Measurements from ENCODE around the gene SLC35C1. TPM values are rescaled to one million over a fixed set of nuclear protein-coding genes. Genes with fewer than 3 reads are reported as not detected.

Gene SLC35C1
- total and polyA plus RNA-seq, 2 of the 13 experiments (the other 11 are each of a cell fraction or from before 2014, with no cell fraction given) = 2.9 to 7.0 TPM

GRCh38 chr11:45846974-45847910 is 42.3 kb downstream of the SLC35C1 start, which contains the start of gene CRY2 (continued):
- TF ChIP-seq ZNF432 (CRISPR knock-in tag; IDR thresholded peaks at IDR 0.05; ENCODE audit: borderline replicate concordance) (no peak), CHD2 (IDR thresholded peaks at IDR 0.05; ENCODE audit: low read depth, low read length) (no peak), TRIM24 (CRISPR knock-in tag; IDR thresholded peaks at IDR 0.05) (no peak), PCBP1 (IDR thresholded peaks at IDR 0.05; ENCODE audit: borderline replicate concordance, low read depth, low read length) (no peak), HES4 (CRISPR knock-in tag; IDR thresholded peaks at IDR 0.05; ENCODE audit: borderline replicate concordance) (peak; percentile 70; the same call in 1 of the 2 replicates), NR2C2 (CRISPR knock-in tag; IDR thresholded peaks at IDR 0.05; ENCODE audit: borderline replicate concordance) (peak; percentile 97), TCF7 (IDR thresholded peaks at IDR 0.05; ENCODE audit: low read depth) (no peak), RNF2 (conservative IDR thresholded peaks at IDR 0.05; ENCODE audit: low read depth) (peak; percentile 82), ARHGAP35 (CRISPR knock-in tag; IDR thresholded peaks at IDR 0.05; ENCODE audit: borderline replicate concordance) (peak; percentile 23; the same call in 1 of the 2 replicates), FOXK1 (CRISPR knock-in tag; IDR thresholded peaks at IDR 0.05; ENCODE audit: borderline replicate concordance, low read depth) (peak; percentile 75; the same call in 1 of the 2 replicates), MLX (CRISPR knock-in tag; IDR thresholded peaks at IDR 0.05) (peak; percentile 65; the same call in 1 of the 2 replicates), ZNF280D (CRISPR knock-in tag; IDR thresholded peaks at IDR 0.05) (no peak), ZNF644 (CRISPR knock-in tag; IDR thresholded peaks at IDR 0.05; ENCODE audit: low read depth) (no peak), E2F5 (CRISPR knock-in tag; conservative IDR thresholded peaks at IDR 0.05) (no peak), CREB1 (IDR thresholded peaks at IDR 0.05) (peak; percentile 88), CREB1 (CRISPR knock-in tag; IDR thresholded peaks at IDR 0.05) (peak; percentile 89), ZNF34 (CRISPR knock-in tag; IDR thresholded peaks at IDR 0.05; ENCODE audit: borderline replicate concordance) (no peak), THAP11 (CRISPR knock-in tag; IDR thresholded peaks at IDR 0.05) (peak; percentile 70), ZNF383 (CRISPR knock-in tag; IDR thresholded peaks at IDR 0.05; ENCODE audit: borderline replicate concordance) (no peak), CSRNP1 (CRISPR knock-in tag; IDR thresholded peaks at IDR 0.05) (peak; percentile 79)

Measured in HepG2 (cell line).